CD4-positive, alpha-beta T cell treated with Interleukin-4 for 1 hour (primary cell): ENCODE results near the gene SPEF1.
"Not testable (repeated sequence)": the region's sequence is repeated elsewhere in the genome, so short reads cannot be mapped to it uniquely, and the experiment has no call there.

Source experiments
- DNase-seq, 2 donors: peaks; one replicate each; pipeline ENCODE4 v3.0.0-alpha.2; 2020 to 2022

SPEF1 gene

GRCh38 chr20:3804781-3805180, 23.5 kb upstream of the SPEF1 start:
- DNase-seq, result no peak

- DNase-seq, result no peak
These were observed 23.1 kb upstream of the SPEF1 start for GRCh38 chr20:3804254-3804751.

DNA sequence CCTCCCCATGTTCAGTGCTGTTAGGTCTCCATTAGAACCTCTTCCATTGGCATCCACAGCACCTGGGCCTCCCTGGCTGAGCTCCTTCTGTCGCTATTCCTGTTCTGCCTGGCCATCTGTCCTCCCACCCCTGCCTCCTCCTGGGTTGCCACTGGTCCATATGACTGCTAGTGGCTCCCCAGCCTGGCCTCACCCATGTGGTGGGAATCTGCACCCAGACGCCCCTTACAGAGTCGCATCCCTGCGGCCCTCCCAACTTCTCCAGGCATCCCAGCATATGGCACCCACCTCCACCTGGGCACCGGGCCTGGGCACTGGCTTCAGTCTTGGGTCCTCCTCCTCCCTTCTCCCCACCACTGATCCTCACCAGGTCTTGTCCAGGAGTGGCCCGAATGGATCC, 22.6 kb upstream of the SPEF1 start:
- DNase-seq, result no peak

DNA sequence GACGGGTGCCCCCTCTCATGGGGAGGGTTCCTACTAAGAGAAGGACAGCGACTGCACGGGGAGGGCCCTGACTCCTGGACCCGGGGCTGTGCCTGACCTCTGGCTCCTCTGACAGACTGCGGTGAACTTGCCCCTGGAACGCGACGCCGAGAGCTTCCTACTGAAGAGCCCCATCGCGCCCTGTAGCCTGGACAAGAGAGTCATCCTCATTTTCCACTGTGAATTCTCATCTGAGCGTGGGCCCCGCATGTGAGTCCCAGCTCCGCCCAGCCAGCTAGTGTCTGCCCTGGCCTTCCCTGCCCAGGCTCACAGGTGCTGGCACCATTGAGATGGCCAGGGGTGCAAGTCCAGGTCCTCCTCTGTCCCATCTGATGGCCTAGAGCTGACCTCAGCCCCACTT, 22.0 kb upstream of the SPEF1 start:
- DNase-seq, result no peak

- DNase-seq, result no peak
These were observed 21.4 kb upstream of the SPEF1 start for GRCh38 chr20:3802524-3803239.

DNA sequence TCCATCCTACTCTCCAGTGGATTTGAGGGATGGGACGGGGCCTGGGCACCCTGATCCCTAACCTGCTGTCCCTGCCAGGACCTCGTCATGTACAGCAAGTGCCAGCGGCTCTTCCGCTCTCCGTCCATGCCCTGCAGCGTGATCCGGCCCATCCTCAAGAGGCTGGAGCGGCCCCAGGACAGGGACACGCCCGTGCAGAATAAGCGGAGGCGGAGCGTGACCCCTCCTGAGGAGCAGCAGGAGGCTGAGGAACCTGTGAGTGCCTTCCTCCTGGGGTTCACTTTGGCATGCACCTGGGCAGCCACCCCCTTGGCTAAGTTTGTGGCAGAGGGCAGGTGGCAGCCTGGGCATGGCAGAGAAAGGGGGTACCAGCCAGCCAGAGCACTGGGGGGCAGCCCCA, 20.6 kb upstream of the SPEF1 start:
- no peak for DNase-seq

- no peak for DNase-seq
These were observed 20.1 kb upstream of the SPEF1 start for GRCh38 chr20:3801299-3801698.

GRCh38 chr20:3800878-3801260, 19.6 kb upstream of the SPEF1 start:
- no peak for DNase-seq

GRCh38 chr20:3800256-3800877, 19.1 kb upstream of the SPEF1 start:
- no peak for DNase-seq

GRCh38 chr20:3798908-3799248, 17.6 kb upstream of the SPEF1 start:
- DNase-seq, result no peak

GRCh38 chr20:3798373-3798768, 17.1 kb upstream of the SPEF1 start:
- DNase-seq, result no peak

- peak; percentile 39 to 71 for DNase-seq
These were observed 16.5 kb upstream of the SPEF1 start for GRCh38 chr20:3797592-3798372.

- no peak for DNase-seq
These were observed 15.9 kb upstream of the SPEF1 start for GRCh38 chr20:3797226-3797545.

DNA sequence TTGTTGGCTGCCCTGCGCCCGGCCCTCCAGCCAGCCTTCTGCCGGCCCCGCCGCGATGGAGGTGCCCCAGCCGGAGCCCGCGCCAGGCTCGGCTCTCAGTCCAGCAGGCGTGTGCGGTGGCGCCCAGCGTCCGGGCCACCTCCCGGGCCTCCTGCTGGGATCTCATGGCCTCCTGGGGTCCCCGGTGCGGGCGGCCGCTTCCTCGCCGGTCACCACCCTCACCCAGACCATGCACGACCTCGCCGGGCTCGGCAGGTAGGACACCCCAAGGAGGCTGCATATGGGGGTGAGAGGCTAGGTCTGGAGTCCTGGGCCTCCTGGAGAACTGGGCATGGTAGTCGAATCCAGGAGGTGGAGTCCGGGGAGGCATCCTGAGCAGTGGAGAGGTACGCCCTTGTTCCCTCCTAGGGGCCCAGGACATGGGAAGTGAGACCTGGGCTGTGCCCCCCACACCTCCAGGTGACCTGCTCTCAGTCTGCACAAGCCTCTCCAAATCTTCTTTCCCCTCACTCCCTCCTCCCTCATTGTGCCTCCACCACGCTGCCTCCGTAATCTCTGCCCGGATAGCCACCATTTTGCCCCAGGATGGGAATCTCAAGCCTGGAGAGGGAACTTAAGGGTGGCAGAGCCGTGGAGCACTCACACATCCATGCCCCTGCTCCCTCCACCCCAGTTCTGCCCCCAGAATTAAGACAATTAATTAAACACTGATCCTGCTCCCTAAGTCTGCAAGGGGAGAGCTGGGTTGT, 15.4 kb upstream of the SPEF1 start:
- no peak for DNase-seq

GRCh38 chr20:3795511-3796468, 14.5 kb upstream of the SPEF1 start, which contains the start of gene CDC25B:
Gene CDC25B (plus strand): TSS chr20:3796310. CDS start chr20:3796532, 222 bp downstream.
- peak; percentile 87 to 90 for DNase-seq

- DNase-seq, result no peak
These were observed 13.6 kb upstream of the SPEF1 start for GRCh38 chr20:3794701-3795420.

GRCh38 chr20:3794168-3794567, 12.9 kb upstream of the SPEF1 start:
- not testable (repeated sequence) for DNase-seq

DNA sequence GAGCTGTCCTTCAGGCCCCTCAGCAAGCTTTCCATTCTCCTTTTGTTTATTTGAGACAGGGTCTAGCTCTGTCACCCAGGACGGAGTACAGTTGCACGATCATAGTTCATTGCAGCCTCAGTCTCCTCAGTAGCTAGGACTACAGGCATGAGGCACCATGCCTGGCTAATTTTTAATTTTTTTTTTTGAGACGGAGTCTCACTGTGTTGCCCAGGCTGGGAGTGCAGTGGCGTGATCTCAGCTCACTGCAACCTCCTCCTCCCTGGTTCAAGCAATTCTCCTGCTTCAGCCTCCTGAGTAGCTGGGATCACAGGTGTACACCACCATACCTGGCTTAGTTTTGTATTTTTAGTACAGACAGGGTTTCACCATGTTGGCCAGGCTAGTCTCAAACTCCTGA, 8.0 kb upstream of the SPEF1 start:
- not testable (repeated sequence) for DNase-seq

GRCh38 chr20:3788685-3789155, 7.5 kb upstream of the SPEF1 start:
- no peak for DNase-seq

GRCh38 chr20:3787324-3788014, 6.2 kb upstream of the SPEF1 start:
- DNase-seq, result no peak
